IPS-NIHi7 (cell line): ENCODE measurements around the gene SHLD2.
"Not testable (repeated sequence)": the region's sequence is repeated elsewhere in the genome, so short reads cannot be mapped to it uniquely, and the experiment has no call there.

Source experiments
- DNase-seq: peaks from one replicate; pipeline ENCODE4 v3.0.0; 2012; ENCODE audit warnings: mixed read lengths; ENCODE audit errors: extremely low spot score

SHLD2 gene

DNA sequence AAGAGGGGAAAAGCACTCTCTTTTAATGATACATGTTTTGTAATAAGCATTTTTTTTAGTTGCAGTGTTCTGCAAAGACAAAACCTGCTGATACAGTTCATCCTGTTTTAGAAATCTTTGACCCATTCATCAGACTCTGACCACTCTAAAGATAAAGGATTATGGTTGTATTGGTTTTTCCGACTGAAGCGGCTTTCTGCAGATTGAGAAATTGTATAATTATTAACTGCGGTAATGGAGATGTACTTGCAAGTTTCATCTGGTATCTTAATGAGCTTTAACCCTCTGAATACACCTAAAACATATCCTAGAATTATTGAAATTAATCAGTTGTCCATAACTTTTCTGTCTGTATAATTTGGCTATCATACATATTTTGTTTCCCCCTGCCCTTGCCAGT is 50.6 kb downstream of the SHLD2 start:
- not testable (repeated sequence) for DNase-seq

DNA sequence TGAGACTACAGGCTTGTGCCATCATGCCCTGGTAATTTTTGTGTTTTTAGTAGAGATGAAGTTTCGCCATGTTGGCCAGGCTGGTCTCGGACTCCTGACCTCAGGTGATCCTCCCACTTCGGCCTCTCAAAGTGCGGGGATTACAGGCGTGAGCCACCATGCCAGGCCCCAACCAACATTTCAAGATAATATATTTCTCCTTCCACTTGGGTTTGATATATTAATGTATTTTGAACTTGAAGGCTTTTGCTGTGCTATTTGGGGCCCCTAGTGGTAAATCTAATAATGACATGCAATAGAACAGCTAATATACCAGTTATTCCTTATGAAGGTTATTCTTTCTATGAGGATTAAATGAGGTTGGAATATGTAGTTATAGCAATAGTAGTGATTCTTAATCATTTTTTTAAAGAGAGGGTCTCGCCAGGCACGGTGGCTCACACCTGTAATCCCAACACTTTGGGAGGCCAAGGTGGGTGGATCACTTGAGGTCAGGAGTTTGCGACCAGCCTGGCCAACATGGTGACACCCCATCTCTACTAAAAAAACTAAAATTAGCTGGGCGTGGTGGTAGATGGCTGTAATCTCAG is 54.1 kb downstream of the SHLD2 start:
- not testable (repeated sequence) for DNase-seq

DNA sequence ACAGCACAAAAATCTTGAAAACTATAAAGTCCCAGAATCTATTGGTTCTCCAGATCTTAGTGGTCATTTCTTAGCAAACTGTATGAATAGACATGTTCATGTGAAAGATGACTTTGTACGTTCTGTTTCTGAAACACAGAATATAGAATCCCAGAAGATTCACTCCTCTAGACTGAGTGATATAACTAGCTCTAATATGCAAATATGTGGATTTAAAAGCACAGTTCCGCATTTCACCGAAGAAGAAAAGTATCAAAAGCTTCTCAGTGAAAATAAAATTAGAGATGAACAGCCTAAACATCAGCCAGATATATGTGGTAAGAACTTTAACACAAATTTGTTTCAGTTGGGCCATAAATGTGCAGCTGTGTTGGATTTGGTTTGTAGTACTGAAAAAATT is 56.5 kb downstream of the SHLD2 start:
- not testable (repeated sequence) for DNase-seq

DNA sequence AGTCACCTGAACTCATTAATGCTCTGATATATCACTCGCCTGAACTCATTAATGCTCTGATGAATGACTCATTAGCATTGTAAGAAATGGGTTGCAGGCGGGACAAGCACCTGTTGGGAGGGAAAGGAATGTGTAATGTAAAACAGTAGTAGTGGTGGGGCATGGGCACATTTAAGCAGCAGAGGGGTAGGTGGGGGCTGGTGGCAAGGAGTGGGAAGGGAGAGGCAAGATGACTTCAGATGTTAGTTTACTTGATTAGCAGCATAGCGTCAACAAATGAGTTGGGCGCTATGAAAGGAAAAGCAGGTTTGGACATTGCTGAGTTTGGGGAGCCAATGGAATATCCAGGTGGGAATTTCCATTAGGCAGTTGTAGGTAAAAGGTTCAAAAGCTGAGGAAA is 61.8 kb downstream of the SHLD2 start:
- peak; percentile 5 for DNase-seq

DNA sequence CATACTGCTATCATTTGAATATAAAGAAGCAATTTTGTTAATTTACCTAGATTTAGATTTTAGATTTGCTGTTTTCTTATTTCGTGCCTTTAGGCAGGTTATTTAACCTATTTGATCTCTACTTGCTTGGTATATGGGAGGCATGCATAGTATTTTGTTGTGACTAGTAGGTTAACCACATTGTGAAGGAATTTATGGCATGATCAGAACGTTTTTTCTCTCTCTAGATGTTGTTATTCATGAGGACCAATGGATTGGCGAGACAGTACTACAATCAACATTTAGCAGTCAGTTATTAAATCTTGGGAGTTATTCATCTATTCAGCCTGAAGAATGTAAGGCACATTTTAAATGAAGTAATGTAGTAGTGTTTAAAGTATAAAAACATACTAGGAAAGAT is 62.8 kb downstream of the SHLD2 start:
- not testable (repeated sequence) for DNase-seq

DNA sequence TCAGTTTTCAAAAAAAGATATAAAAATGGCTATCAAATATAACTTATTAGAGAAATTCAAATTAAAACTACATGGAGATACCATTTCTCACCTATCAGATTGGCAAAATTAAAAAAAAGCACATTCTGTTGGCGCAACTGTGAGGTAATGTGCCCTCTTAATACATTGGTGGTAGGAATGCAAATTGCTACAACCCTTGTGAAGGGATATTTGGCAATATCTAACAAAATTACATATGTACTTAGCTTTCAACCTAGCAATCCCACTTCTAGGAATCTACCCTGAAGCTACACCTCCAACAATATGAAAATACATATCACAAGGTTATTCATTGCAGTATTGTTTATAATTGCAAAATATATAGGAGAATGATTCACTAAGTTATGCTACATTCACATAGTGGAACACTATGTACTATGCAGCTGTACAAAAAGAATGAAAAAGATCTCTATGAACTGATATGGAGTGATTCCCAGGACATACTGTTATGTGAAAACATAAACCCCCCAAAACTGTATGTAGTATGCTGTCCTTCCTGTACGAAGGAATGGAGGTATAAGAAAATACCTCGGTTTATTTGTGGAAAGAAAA is 67.8 kb downstream of the SHLD2 start:
- not testable (repeated sequence) for DNase-seq

DNA sequence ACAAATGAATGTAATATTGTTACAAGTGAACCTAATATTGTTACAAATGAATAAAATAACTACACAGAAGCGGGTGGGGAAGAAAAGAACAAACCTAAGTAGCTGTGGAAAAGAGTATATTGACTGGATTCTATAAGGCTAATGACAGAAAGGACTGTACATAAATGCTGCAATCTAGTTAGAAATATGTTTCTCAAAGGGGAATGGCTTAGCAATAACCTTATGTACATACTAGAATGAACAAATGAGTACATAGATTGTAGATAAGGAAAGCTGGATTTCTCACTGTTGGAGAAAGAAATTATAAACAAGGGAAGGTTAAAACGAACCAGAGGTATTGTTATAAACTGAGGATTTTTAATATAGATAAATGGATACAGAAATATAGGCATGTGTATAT is 68.4 kb downstream of the SHLD2 start:
- not testable (repeated sequence) for DNase-seq

DNA sequence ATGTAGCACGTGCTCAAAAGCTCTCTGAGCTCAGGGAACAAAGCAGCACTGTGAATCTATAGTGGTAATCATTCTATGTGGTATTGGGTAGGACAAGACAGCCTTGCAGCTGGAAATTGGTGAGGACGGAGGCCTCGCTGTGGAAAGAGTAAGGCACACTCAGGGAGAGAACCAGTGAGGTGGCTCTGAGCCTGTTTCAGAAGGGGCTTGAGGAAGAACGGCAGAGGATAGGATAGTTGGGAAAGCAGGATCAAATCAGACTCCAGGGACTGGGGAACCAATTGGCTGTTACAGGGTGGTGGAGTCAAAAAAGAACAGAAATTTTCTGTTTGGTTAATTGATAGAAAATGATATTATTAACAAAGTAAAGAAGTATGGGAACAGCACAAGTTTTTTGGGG is 74.9 kb downstream of the SHLD2 start:
- not testable (repeated sequence) for DNase-seq

DNA sequence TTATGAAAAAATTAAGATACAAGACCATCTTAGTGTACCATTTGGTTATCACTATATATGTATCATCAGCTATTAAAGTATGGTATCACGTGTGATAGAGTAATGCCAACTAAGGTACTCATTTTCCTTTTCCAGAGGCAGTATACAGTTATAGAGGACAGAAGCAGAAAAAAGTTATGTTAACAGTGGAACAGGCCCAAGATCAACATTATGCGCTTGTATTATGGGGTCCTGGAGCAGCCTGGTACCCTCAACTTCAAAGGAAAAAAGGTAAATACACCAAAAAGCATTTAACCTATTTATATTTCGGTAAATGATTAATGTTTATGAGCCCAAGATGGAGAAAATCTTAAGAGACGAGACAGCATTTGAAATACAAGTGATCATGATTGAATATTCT is 75.7 kb downstream of the SHLD2 start:
- DNase-seq = not testable (repeated sequence)

DNA sequence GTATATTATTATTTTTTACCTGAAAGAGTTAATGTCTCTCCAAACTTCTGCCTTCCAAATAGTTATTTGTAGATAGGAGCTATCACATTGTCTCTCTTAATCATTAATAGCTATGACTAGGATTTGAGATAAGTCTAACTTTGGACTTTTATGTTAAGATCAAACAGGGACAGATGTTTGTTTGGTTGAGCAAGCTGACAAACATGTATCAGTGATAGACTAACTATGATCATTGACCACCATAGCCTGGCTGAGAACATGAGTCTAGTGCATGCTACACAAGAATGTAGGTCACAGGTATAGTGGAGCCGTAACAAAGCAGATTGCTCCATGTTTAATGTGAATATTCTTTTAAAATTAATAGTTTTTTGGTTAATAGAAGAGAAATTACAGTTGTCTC is 76.7 kb downstream of the SHLD2 start:
- not testable (repeated sequence) for DNase-seq

DNA sequence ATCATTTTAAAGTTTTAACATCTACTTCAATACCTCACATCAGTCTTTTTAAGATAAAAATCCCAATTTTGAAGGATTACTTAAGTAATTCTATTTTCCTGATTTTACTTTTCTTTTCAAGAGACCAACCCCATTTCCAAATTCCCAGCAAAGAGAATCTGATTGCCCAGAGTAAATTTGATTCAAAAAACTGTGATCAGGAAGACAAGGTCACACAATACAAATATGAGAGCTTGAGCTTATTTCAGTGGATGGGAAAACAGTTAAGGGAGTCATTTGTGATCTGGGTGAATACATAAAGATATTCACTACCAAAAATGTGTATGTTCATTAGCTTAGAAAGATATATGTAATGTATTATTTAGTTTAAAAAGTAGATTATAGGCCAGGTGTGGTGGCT is 77.2 kb downstream of the SHLD2 start:
- not testable (repeated sequence) for DNase-seq

DNA sequence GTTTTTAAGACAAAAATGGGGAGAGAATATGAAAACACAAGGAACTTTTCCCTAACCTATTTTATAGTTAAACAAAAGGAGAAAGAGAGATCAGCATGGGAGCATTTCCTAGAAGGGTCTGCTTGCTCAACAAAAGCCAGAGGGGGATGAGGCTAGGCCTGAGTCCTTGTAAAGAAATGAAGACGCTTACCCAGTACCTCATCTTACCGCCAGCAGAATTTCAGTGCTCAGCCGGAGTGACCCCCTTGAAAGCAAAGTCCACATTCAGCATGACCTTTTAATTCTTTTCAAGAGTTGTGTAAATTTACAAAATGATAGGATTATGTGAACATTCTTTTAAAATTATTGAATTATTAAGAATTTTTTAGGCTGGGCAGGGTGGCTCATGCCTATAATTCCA is 82.6 kb downstream of the SHLD2 start:
- DNase-seq = not testable (repeated sequence)

DNA sequence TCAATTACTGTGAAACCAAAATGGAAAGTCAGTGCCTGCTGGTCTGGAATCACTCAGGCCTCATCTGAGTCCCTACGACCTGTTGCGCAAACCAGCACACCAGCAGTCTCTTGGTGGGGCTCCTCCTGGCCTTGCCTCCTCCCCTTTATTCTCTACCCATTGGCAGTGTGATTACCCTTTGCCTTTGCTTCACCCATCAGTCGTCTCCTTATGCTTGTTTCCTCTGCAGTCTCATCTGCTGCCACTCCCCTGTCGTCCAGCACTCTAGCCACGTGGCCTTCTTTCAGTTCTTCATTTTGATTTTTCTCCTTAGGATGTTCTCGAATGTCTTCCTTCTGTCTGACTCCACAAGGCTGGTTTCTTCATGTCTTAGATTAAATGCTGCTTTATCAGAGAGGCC is 89.4 kb downstream of the SHLD2 start:
- not testable (repeated sequence) for DNase-seq

DNA sequence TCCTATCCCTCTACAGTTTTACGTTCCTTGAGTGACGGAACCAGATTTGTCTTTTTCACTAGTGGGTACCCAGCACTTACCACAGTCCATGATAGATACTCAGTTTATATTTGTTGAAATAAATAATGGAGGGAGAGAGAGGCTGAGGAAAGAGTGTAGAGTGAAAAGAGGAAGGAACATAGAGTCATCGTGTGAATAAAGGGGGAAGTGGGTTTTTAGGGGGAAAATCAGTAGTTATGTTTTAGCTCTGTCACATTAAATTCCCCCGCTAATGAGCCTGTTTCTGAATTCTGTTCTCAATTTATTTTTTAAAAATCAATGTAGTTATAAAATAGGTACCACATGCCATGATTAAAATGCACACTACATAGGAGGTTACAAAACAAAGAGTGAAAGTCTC is 91.0 kb downstream of the SHLD2 start:
- not testable (repeated sequence) for DNase-seq

DNA sequence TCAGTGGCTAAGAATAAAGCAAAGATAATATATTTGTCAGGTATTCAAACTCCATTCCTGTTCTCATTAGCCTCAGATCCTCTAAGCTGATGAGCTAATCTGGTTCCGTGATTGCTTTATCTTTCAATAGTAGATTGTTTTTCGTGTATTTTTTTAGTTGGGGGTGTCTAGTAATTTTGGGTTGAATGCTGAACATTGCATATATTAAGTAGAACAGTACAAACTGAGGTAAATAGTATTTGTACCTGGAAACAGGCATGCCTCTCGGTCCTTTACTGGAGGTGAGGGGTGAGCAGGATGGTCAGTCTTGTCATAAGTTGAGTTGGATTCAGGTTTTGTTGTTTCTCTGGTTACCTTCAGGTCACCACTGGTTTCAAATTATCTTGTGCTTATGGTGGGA is 92.6 kb downstream of the SHLD2 start:
- not testable (repeated sequence) for DNase-seq

DNA sequence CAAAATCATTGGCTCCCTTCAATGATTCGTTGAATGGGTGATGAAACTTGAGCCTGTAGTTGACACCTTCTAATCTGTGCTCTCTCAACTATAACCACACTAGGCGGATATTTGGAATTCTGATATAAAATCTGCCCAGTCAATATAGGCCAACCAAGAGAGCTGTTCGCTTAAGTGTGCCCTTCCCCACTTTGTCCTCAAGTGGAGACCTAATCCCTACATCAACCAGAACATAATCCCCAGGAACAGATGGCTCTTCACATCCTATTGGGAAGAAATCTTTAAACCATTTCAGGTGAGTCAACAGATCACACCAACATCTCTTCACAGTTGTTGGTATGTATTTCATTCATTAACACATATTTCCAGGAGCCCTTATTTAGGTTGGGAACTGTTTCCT is 96.8 kb downstream of the SHLD2 start:
- DNase-seq = not testable (repeated sequence)

DNA sequence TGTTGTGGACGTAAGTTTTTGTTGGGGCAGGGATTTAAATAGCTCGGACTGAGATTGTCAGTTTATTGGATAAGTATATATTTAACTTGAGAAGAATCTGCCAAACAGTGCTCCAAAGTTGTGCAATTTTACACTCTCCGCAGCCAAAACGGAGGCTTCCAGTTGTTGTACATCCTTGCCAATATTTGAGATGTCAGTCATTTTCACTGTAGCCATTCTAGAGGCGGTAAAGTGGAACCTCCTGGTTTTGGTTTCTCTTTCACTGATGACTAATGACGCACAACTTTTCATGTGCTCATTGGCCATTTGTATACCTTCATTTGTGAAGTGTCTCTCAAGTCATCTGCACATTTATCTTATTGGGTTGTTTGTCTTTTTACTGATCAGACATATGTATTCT is 105.9 kb downstream of the SHLD2 start:
- DNase-seq = not testable (repeated sequence)

DNA sequence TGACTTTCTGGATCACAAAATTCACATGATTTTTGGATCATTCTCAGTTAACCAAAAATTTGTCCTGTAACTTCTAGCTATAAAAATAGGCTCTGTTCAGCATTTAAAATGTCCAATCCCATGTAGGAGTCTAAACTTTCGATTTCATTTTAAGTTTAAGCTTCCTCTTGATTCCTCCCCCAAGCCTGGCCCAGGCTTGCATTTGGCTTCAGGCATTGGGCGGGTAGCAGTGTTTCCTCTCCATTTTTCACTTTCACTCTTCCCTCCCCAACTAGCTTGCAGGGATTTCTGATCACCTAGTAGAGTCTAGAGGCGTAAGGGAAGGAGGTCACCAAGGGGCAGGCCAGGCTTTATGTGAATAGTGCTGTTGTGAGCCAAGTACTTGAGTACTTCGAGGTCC is 109.8 kb downstream of the SHLD2 start:
- not testable (repeated sequence) for DNase-seq

DNA sequence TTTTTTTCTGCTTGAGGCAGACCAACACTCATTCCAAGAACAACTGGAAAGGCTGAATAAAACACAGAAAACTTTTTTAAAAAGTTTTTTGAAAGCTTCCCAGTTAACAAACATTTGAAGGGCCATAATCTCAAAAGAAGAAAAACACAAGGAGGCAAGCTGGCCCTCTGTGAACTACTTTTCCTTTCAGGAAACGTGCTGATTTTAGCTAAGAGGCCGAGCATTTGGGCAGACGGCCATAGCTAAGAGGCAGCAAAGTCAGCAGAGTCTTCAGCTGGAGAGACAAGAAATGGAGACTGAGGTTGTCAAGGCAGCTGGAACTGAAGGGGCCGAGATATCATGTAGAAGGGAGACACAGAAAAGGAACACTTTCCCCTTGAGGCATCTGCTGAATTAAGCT is 111.9 kb downstream of the SHLD2 start:
- not testable (repeated sequence) for DNase-seq

DNA sequence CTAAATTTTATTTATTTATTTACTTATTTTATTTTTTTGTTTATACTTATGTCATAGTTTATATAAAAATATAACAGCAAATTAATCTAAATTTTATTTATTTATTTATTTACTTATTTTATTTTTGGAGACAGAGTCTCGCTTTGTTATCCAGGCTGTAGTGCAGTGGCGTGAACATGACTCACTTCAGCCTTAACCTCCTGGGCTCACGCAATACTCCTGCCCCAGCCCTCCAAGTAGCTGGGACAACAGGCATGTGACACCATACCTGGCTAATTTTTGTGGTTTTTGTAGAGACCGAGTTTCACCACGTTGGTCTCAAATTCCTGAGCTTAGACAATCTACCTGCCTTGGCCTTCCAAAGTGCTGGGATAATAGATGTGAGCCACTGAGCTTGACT is 115.3 kb downstream of the SHLD2 start:
- not testable (repeated sequence) for DNase-seq

DNA sequence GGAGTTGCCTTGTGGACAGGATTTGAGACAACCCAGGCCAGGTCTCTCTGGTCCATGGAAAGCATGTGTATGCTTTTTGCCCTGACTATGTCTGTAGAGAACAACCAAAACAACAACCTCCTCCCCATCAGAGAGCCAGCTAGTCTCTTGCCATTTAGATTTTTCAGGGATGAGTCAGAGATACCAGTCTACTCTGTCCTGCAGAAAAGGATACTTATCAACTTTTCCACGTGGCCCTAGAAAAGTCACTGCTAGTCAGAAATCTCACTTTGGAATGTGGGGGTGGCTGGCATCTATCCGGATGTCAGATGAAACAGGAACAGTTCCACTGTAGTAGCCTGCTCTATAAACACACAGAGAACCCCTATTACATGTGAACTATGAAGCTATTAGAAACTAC is 116.8 kb downstream of the SHLD2 start:
- not testable (repeated sequence) for DNase-seq

DNA sequence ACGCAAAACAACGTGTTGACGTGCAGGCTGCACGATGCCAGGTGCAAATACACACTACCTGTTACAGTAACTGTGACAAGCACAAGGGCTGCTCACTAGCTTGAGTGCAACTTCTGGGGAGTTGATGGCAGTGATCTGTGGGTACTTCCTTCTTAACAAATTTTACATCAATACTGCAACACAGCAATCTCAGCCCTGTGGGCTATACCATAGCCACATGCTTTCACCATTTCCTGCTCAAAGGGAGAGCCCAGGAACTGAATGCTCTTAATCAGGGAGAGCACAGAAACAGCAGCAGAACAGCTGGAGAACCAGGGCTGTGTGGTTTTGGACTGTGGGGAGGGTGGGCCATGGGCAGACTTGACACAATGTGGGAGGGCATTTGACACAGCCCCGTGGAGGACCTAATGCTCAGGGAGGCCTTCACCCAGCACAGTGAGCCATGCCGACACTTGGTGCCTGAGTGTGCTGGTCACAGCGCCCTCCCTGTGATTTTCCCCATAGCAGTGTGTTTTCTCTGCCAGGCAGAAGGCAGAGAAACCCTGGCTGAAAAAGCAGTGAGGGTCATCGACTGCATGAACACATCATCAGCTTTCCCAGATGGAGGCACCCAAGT is 118.3 kb downstream of the SHLD2 start:
- not testable (repeated sequence) for DNase-seq

DNA sequence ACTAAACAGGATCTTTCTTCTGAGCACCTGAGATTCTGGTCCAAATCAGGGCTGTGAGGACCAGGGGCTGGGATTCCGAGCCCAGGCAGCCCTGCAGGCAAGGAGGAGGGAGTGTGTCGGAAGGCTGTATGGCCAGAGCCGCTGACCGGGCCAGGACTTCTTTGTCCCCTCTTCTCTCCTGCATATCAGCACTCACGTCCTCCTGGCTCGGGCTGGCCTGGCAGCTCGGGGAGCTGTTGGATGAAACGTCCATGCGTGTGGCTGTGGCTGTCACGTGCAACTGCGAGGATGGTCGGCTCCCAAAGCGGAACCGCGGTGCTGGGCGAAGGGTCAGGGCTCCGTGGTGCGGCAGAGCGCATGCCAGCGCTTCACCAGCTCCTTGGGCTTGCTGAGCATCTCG is 118.8 kb downstream of the SHLD2 start:
- DNase-seq = not testable (repeated sequence)
